ENCODE results near the gene PSMF1. TPM values are rescaled to one million over a fixed set of nuclear protein-coding genes. Genes with fewer than 3 reads are reported as not detected.

The PSMF1 gene
- total and polyA plus RNA-seq, 2 of the 13 experiments (the other 11 are each of a cell fraction or from before 2014, with no cell fraction given): 82.5 to 86.0 TPM

DNA sequence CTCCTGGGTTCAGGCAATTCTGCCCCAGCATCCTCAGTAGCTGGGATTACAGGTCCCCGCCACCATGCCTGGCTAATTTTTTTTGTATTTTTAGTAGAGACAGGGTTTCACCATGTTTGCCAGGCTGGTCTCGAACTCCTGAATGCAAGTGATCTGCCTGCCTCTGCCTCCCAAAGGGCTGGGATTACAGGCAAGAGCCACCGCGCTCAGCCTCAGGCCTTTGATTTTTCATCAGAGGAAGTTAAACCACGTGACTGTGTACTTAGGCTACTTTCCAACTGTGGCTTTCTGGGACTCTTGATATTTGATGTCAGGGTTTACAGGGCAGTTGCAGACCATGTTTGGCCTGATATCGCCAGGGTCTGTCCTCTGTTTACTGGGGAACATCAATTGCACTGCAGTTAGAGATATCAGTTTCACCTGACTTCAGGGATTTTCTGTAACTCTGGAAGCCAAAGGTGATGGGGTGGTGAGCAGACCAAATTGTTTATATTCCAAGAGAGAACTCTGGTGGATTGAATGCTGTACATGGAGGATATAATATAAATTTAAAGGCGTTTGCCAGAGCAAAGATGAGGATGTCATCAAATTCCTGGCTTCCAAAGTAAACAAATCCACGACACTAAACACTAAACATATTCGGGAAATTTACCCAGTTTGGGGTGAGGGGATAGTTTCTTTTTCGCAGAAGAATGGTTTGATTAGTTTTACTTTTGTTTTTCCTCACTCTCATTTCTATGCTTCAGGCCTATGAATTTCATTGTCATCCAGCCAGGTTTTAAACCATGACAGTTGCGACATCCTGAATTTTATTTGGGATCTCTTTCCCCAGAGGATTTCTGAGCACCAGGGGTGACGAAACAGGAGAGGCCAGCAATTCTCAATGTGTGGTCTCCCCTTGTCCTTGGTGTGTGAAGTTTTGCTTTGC is 4.2 kb downstream of the PSMF1 start (continued):
- TF ChIP-seq KDM1A (CRISPR knock-in tag; IDR thresholded peaks at IDR 0.05) (peak; percentile 94), ERF (CRISPR knock-in tag; IDR thresholded peaks at IDR 0.05) (peak; percentile 87), EHMT2 (IDR thresholded peaks at IDR 0.05; ENCODE audit: borderline replicate concordance, low read depth, low read length) (peak; percentile 61), YEATS2 (CRISPR knock-in tag; IDR thresholded peaks at IDR 0.05; ENCODE audit: borderline replicate concordance) (no peak), HNRNPUL1 (IDR thresholded peaks at IDR 0.05; ENCODE audit: low read depth, low read length) (no peak), BHLHE40 (IDR thresholded peaks at IDR 0.05; ENCODE audit: low read length) (peak; percentile 52), ZNF776 (CRISPR knock-in tag; IDR thresholded peaks at IDR 0.05) (no peak), ZNF570 (CRISPR knock-in tag; IDR thresholded peaks at IDR 0.05; ENCODE audit: borderline replicate concordance) (no peak), KLF6 (CRISPR knock-in tag; IDR thresholded peaks at IDR 0.05) (no peak), SIX1 (CRISPR knock-in tag; IDR thresholded peaks at IDR 0.05; ENCODE audit: borderline replicate concordance) (peak; percentile 92; the same call in 1 of the 2 replicates), ZBTB21 (CRISPR knock-in tag; IDR thresholded peaks at IDR 0.05) (peak; percentile 92), RXRA (CRISPR knock-in tag; IDR thresholded peaks at IDR 0.05) (no peak), FOSL2 (CRISPR knock-in tag; IDR thresholded peaks at IDR 0.05) (peak; percentile 59), PAF1 (CRISPR knock-in tag; IDR thresholded peaks at IDR 0.05) (no peak)
- TF ChIP-seq, protein P1, sequence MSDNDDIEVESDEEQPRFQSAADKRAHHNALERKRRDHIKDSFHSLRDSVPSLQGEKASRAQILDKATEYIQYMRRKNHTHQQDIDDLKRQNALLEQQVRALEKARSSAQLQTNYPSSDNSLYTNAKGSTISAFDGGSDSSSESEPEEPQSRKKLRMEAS (IDR thresholded peaks at IDR 0.05): peak; percentile 56; the same call in 1 of the 2 replicates
- TF ChIP-seq, protein P2, sequence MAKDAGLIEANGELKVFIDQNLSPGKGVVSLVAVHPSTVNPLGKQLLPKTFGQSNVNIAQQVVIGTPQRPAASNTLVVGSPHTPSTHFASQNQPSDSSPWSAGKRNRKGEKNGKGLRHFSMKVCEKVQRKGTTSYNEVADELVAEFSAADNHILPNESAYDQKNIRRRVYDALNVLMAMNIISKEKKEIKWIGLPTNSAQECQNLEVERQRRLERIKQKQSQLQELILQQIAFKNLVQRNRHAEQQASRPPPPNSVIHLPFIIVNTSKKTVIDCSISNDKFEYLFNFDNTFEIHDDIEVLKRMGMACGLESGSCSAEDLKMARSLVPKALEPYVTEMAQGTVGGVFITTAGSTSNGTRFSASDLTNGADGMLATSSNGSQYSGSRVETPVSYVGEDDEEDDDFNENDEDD (CRISPR knock-in tag; IDR thresholded peaks at IDR 0.05; ENCODE audit: borderline replicate concordance): peak; percentile 67; the same call in 1 of the 2 replicates
- TF ChIP-seq, protein P3, sequence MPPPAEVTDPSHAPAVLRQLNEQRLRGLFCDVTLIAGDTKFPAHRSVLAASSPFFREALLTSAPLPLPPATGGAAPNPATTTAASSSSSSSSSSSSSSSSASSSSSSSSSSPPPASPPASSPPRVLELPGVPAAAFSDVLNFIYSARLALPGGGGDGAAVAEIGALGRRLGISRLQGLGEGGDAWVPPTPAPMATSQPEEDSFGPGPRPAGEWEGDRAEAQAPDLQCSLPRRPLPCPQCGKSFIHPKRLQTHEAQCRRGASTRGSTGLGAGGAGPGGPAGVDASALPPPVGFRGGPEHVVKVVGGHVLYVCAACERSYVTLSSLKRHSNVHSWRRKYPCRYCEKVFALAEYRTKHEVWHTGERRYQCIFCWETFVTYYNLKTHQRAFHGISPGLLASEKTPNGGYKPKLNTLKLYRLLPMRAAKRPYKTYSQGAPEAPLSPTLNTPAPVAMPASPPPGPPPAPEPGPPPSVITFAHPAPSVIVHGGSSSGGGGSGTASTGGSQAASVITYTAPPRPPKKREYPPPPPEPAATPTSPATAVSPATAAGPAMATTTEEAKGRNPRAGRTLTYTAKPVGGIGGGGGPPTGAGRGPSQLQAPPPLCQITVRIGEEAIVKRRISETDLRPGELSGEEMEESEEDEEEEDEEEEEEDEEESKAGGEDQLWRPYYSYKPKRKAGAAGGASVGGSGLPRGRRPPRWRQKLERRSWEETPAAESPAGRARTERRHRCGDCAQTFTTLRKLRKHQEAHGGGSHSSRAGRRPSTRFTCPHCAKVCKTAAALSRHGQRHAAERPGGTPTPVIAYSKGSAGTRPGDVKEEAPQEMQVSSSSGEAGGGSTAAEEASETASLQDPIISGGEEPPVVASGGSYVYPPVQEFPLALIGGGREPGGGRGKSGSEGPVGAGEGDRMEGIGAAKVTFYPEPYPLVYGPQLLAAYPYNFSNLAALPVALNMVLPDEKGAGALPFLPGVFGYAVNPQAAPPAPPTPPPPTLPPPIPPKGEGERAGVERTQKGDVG (CRISPR knock-in tag; IDR thresholded peaks at IDR 0.05; ENCODE audit: borderline replicate concordance): no peak
- TF ChIP-seq, protein P4, sequence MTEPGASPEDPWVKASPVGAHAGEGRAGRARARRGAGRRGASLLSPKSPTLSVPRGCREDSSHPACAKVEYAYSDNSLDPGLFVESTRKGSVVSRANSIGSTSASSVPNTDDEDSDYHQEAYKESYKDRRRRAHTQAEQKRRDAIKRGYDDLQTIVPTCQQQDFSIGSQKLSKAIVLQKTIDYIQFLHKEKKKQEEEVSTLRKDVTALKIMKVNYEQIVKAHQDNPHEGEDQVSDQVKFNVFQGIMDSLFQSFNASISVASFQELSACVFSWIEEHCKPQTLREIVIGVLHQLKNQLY (CRISPR knock-in tag; IDR thresholded peaks at IDR 0.05): peak; percentile 77; the same call in 1 of the 2 replicates
- TF ChIP-seq, protein P5, sequence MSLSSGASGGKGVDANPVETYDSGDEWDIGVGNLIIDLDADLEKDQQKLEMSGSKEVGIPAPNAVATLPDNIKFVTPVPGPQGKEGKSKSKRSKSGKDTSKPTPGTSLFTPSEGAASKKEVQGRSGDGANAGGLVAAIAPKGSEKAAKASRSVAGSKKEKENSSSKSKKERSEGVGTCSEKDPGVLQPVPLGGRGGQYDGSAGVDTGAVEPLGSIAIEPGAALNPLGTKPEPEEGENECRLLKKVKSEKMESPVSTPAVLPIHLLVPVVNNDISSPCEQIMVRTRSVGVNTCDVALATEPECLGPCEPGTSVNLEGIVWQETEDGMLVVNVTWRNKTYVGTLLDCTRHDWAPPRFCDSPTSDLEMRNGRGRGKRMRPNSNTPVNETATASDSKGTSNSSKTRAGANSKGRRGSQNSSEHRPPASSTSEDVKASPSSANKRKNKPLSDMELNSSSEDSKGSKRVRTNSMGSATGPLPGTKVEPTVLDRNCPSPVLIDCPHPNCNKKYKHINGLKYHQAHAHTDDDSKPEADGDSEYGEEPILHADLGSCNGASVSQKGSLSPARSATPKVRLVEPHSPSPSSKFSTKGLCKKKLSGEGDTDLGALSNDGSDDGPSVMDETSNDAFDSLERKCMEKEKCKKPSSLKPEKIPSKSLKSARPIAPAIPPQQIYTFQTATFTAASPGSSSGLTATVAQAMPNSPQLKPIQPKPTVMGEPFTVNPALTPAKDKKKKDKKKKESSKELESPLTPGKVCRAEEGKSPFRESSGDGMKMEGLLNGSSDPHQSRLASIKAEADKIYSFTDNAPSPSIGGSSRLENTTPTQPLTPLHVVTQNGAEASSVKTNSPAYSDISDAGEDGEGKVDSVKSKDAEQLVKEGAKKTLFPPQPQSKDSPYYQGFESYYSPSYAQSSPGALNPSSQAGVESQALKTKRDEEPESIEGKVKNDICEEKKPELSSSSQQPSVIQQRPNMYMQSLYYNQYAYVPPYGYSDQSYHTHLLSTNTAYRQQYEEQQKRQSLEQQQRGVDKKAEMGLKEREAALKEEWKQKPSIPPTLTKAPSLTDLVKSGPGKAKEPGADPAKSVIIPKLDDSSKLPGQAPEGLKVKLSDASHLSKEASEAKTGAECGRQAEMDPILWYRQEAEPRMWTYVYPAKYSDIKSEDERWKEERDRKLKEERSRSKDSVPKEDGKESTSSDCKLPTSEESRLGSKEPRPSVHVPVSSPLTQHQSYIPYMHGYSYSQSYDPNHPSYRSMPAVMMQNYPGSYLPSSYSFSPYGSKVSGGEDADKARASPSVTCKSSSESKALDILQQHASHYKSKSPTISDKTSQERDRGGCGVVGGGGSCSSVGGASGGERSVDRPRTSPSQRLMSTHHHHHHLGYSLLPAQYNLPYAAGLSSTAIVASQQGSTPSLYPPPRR (CRISPR knock-in tag; IDR thresholded peaks at IDR 0.05; ENCODE audit: borderline replicate concordance): peak; percentile 76; the same call in 1 of the 2 replicates
